Colonic mucosa (tissue), 4 donors: ENCODE data around the gene XKR7. TPM values are rescaled to one million over a fixed set of nuclear protein-coding genes. Genes with fewer than 3 reads are reported as not detected.

Experiments
- DNase-seq: peaks from one replicate; pipeline ENCODE4 v3.0.0-alpha.2; 2020
- H3K27ac ChIP-seq: fragments of 200-600 bp; one replicate; pipeline ENCODE4 v1.8.0; 2021
- H3K27me3 ChIP-seq: fragments of 200-600 bp; one replicate; pipeline ENCODE4 v1.8.0; 2021
- H3K36me3 ChIP-seq: fragments of 200-600 bp; one replicate; pipeline ENCODE4 v1.8.0; 2021
- H3K4me1 ChIP-seq: fragments of 200-600 bp; one replicate; pipeline ENCODE4 v1.8.0; 2021; ENCODE audit warnings: mild to moderate bottlenecking
- H3K4me3 ChIP-seq: fragments of 200-600 bp; one replicate; pipeline ENCODE4 v1.8.0; 2021
- H3K9ac ChIP-seq, 2 donors: one replicate each; pipeline ENCODE4 v1.7.0; 2013; ENCODE audit warnings: control low read depth in 2 of 2, low read depth in 2 of 2, low read length in 2 of 2
- H3K9me3 ChIP-seq: fragments of 200-600 bp; one replicate; pipeline ENCODE4 v1.8.0; 2021
- intact Hi-C: fragments of 100-400 bp; cut with DNase I; formaldehyde crosslinking; loops from one replicate; pipeline ENCODE4 v1.14.1; 2022
- total RNA-seq, 2 donors: library from RNA; stranded (reverse); fragmentation: NEBNext Ultra II Directional in 1 of 2; extraction: Animal tissue kit (Norgen Biotek cat#: 25700) in 1 of 2; gene quantifications; one replicate each; pipeline ENCODE4 v1.2.1, GENCODE V29; 2021
- TF ChIP-seq, protein P1 (sequence below): fragments of 200-600 bp; IDR thresholded peaks from one replicate; pipeline ENCODE4 v1.8.0; 2022; ENCODE audit warnings: antibody characterized with exemption, mild to moderate bottlenecking
- donor health status: healthy.
- donor health status: DM: no; HTN: no; CAD: no.
- donor health status: DM: no; HTN: no; CAD: no.

The XKR7 gene
- total RNA-seq, 2 donors from 2014 or later, result 0.07 to 0.16 TPM

DNA sequence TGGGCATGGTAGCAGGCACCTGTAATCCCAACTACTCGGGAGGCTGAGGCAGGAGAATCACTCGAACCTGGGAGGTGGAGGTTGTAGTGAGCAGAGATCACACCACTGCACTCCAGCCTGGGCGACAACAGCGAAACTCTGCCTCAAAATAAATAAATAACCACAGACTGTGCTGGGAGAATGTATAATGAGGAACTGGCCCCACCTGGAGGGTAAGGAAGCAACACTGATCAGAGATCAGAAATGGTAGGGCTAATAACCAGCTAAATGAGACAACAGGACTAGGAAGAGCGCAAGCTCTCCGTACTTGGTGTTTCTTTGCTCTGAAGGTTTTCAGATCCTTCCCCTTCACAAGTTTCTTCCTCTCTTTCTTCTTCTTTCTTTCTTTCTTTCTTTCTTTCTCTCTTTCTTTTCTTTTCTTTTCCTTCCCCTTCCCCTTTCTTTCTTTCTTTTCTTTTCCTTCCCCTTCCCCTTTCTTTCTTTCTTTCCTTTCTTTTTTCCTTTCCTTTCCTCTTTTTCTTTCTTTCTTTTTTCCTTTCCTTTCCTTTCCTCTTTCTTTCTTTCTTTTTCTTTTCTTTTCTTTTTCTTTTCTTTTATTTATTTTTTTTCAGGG lies 56.8 kb downstream of the XKR7 start:
- H3K9me3 ChIP-seq, result no peaks in the 10 kb centered on the region
- no peaks in the 10 kb centered on the region for H3K4me1 ChIP-seq
- H3K36me3 ChIP-seq, result no peaks in the 10 kb centered on the region
- H3K27ac ChIP-seq, result no peak overlapping the region
- DNase-seq, result no peak
- intact Hi-C loops, result no loop called here
- peaks cover 7% of the 10 kb centered on the region for H3K27me3 ChIP-seq
- TF ChIP-seq, protein P1, sequence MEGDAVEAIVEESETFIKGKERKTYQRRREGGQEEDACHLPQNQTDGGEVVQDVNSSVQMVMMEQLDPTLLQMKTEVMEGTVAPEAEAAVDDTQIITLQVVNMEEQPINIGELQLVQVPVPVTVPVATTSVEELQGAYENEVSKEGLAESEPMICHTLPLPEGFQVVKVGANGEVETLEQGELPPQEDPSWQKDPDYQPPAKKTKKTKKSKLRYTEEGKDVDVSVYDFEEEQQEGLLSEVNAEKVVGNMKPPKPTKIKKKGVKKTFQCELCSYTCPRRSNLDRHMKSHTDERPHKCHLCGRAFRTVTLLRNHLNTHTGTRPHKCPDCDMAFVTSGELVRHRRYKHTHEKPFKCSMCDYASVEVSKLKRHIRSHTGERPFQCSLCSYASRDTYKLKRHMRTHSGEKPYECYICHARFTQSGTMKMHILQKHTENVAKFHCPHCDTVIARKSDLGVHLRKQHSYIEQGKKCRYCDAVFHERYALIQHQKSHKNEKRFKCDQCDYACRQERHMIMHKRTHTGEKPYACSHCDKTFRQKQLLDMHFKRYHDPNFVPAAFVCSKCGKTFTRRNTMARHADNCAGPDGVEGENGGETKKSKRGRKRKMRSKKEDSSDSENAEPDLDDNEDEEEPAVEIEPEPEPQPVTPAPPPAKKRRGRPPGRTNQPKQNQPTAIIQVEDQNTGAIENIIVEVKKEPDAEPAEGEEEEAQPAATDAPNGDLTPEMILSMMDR, result no peak
- H3K4me3 ChIP-seq, result no peak overlapping the region
- H3K9ac ChIP-seq, result no peak overlapping the region

DNA sequence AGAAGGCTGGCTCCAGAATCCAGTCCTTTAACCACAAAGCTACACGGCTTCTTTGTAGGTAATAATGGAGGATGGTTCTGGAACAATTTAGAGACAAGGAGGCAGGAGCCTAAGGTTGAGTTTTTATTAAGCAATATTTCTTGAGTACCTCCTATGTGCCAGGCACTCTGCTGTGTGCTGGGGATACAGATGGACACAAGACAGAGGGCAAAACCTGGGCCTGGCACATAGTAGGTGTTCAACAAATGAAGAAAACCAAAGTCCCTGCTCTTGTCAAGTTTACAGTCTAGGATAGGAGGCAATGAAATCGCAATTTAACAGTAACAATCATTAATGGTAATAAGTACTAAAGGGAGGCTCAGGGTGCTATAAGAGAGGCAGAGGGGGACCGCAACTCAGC lies 59.7 kb downstream of the XKR7 start:
- Histone ChIP-seq H3K9ac (no peak overlapping the region), H3K27ac (no peak overlapping the region), H3K4me3 (no peak overlapping the region), H3K27me3 (peaks cover 4% of the 10 kb centered on the region), H3K4me1 (no peaks in the 10 kb centered on the region), H3K36me3 (no peaks in the 10 kb centered on the region), H3K9me3 (no peaks in the 10 kb centered on the region)
- TF ChIP-seq, protein P1, result no peak
- DNase-seq, result no peak
- intact Hi-C loops, result no loop called here

GRCh38 chr20:32028647-32029372 lies 60.9 kb downstream of the XKR7 start:
- Histone ChIP-seq H3K36me3 (no peaks in the 10 kb centered on the region), H3K9ac (no peak overlapping the region), H3K4me3 (no peak overlapping the region), H3K27ac (no peak overlapping the region), H3K27me3 (peaks cover 4% of the 10 kb centered on the region), H3K9me3 (no peaks in the 10 kb centered on the region), H3K4me1 (no peaks in the 10 kb centered on the region)
- TF ChIP-seq, protein P1, result no peak
- DNase-seq, result no peak
- intact Hi-C loops, result no loop called here

DNA sequence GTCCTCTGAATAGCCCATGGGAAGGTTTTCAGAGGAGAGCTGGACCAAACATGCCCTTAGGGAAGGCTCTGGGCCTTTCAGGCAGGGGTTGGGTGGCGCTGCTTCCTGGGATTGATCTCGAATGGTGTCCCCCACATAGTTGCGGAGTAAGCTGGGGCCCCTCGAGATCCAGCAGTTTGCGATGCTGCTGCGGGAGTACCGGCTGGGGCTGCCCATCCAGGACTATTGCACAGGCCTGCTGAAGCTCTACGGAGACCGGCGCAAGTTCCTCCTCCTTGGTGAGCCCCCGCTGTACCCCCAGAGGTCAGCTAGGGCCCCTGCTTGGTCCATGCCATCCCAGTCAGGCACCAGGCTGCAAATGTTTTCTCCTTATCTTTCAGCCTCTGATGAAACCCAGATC lies 61.6 kb downstream of the XKR7 start:
- Histone ChIP-seq H3K27ac (no peak overlapping the region), H3K27me3 (peaks cover 4% of the 10 kb centered on the region), H3K36me3 (no peaks in the 10 kb centered on the region), H3K4me1 (no peaks in the 10 kb centered on the region), H3K9ac (no peak overlapping the region), H3K4me3 (no peak overlapping the region), H3K9me3 (no peaks in the 10 kb centered on the region)
- no peak for DNase-seq
- TF ChIP-seq, protein P1, result no peak
- intact Hi-C loops, result no loop called here

- Histone ChIP-seq H3K27ac (no peak overlapping the region), H3K9me3 (no peaks in the 10 kb centered on the region), H3K4me1 (no peaks in the 10 kb centered on the region), H3K36me3 (no peaks in the 10 kb centered on the region), H3K27me3 (peaks cover 4% of the 10 kb centered on the region), H3K9ac (peak overlapping the region in 1 of 2 donors; percentile 43), H3K4me3 (peak overlapping the region; percentile 15)
- TF ChIP-seq, protein P1, result peak; percentile 93
- peak; percentile 75 for DNase-seq
- intact Hi-C loops, result loop anchor here (5.0 to 10.0 kb wide), 2 partner anchors 176 to 209 kb away; no protein-coding TSS in a partner anchor
Measured at GRCh38 chr20:32031007-32031958, 63.3 kb downstream of the XKR7 start.
